ENCODE results near the gene WFIKKN2.
A peak's percentile ranks its signal among the peaks of the same experiment; 100 is the strongest.

The WFIKKN2 gene

DNA sequence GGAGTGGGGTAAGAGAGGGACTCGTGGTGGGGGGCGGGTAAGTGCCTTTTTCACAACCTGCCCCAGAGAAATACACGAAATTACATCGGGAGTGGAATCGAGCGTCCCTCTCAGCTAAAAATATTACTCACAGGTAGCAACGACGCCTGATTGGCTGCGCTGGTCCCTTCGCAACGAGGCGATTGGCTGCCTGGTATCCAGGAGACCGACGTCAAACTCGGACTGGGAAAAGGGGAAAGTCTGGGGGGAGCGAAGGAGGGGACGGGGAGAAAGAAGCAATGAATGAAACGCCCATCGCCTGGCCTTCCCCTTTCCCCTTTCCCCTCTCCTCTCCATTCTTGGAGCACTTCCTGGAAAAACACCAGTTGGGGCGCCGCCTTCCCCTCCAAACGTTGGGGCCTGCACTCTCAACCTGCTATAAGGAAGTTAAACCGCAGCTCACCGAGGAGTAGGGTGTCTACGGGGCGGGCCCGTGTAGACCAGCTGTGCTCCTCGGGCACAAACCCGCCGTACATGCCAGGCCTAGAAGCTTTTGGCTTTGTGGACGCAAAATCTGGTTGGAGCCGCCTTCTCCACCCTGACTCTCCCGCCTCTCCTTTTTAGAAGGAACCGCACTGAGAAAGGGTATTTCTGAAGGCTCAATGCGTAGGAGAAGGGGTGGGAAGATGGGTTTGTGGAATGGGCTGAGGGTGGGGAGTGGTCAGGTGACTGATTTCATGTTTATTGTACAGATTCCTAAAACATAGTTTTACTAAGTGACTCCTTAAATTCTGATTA is 32.2 kb downstream of the WFIKKN2 start:
- Histone ChIP-seq H3K27ac (peak overlapping the region; percentile 95), H3K9me3 (ENCODE audit: control insufficient read depth, low read length) (no peaks in the 10 kb centered on the region), H3K27me3 (ENCODE audit: control insufficient read depth, insufficient read depth, low read length) (no peaks in the 10 kb centered on the region), H3K4me3 (ENCODE audit: low read depth, low read length) (peak overlapping the region; percentile 96), H3K79me2 (peaks cover 22% of the 10 kb centered on the region), H3K9ac (peak overlapping the region; percentile 95), H3K4me1 (peaks cover 24% of the 10 kb centered on the region), H3K4me2 (ENCODE audit: low read length) (peak overlapping the region; percentile 99), H2AFZ (peak overlapping the region; percentile 63), H3K36me3 (ENCODE audit: control insufficient read depth, insufficient read depth, low read length) (no peaks in the 10 kb centered on the region)
- TF ChIP-seq, protein P1, sequence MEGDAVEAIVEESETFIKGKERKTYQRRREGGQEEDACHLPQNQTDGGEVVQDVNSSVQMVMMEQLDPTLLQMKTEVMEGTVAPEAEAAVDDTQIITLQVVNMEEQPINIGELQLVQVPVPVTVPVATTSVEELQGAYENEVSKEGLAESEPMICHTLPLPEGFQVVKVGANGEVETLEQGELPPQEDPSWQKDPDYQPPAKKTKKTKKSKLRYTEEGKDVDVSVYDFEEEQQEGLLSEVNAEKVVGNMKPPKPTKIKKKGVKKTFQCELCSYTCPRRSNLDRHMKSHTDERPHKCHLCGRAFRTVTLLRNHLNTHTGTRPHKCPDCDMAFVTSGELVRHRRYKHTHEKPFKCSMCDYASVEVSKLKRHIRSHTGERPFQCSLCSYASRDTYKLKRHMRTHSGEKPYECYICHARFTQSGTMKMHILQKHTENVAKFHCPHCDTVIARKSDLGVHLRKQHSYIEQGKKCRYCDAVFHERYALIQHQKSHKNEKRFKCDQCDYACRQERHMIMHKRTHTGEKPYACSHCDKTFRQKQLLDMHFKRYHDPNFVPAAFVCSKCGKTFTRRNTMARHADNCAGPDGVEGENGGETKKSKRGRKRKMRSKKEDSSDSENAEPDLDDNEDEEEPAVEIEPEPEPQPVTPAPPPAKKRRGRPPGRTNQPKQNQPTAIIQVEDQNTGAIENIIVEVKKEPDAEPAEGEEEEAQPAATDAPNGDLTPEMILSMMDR (IDR thresholded peaks at IDR 0.05): no peak

DNA sequence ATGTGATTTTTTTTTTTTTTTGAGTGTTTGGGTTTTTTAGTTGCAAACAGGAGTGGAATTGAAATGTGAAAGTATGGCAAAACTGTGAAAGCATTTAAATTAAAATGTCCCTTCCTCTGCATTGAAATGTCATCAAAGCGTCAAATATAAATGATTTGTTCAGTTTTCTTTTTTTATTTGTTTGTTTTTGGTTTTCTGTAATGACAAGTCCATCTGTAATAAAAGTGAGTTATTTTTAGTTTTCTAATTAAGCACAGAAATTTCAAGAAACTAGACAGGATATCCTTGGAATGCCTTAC is 32.7 kb downstream of the WFIKKN2 start:
- H3K4me2 ChIP-seq (ENCODE audit: low read length): peak overlapping the region; percentile 99
- peak overlapping the region; percentile 96 for H3K4me3 ChIP-seq (ENCODE audit: low read depth, low read length)
- no peaks in the 10 kb centered on the region for H3K36me3 ChIP-seq (ENCODE audit: control insufficient read depth, insufficient read depth, low read length)
- H3K27me3 ChIP-seq (ENCODE audit: control insufficient read depth, insufficient read depth, low read length): no peaks in the 10 kb centered on the region
- H3K4me1 ChIP-seq: peaks cover 26% of the 10 kb centered on the region
- H3K27ac ChIP-seq: peak overlapping the region; percentile 95
- H3K9ac ChIP-seq: peak overlapping the region; percentile 95
- no peaks in the 10 kb centered on the region for H3K9me3 ChIP-seq (ENCODE audit: control insufficient read depth, low read length)
- TF ChIP-seq, protein P1 (IDR thresholded peaks at IDR 0.05): no peak
- no peak overlapping the region for H2AFZ ChIP-seq
- peaks cover 18% of the 10 kb centered on the region for H3K79me2 ChIP-seq

DNA sequence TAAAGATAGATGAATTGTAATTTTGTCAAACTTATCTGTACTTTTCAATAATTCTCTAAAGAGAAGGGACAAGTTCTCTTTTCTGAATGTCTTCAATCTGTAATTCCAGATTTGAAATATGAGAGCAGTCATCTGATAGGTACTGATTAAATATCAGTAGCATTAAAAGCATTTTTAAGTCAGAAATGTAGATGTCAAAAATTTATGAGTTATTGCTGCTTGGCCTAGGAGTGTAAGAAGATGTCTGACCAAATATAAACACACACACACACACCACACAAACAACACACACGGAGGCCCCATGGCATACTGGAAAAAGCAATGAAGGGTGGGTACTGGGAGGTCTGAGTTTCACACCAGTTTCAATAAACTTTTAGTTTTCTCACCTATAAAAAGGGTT is 33.2 kb downstream of the WFIKKN2 start:
- Histone ChIP-seq H3K27ac (peak overlapping the region; percentile 95), H3K4me3 (ENCODE audit: low read depth, low read length) (peak overlapping the region; percentile 96), H3K9ac (peak overlapping the region; percentile 6), H3K36me3 (ENCODE audit: control insufficient read depth, insufficient read depth, low read length) (no peaks in the 10 kb centered on the region), H2AFZ (no peak overlapping the region), H3K9me3 (ENCODE audit: control insufficient read depth, low read length) (no peaks in the 10 kb centered on the region), H3K79me2 (peaks cover 13% of the 10 kb centered on the region), H3K27me3 (ENCODE audit: control insufficient read depth, insufficient read depth, low read length) (no peaks in the 10 kb centered on the region), H3K4me1 (peaks cover 30% of the 10 kb centered on the region), H3K4me2 (ENCODE audit: low read length) (peak overlapping the region; percentile 99)
- TF ChIP-seq, protein P1 (IDR thresholded peaks at IDR 0.05): no peak

DNA sequence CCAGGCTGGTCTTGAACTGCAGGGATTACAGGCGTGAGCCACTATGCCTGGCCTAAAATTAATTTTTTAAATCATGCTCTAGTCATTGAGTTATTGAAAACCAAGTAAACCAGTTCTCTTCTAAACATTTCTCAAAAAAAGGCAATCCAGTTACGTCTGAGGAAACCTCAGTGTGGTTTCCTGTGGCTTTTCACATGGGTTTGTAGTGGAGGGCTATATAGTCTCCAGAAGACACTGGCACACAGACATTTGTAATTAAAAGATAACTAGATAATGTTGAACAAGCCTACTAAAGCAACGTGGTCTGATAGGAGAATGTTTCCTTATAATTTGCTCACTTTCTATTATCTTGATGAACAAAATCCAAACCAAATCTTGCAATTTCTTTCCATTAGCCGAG is 36.0 kb downstream of the WFIKKN2 start:
- Histone ChIP-seq H2AFZ (peak overlapping the region; percentile 40), H3K27me3 (ENCODE audit: control insufficient read depth, insufficient read depth, low read length) (no peaks in the 10 kb centered on the region), H3K9ac (no peak overlapping the region), H3K4me3 (ENCODE audit: low read depth, low read length) (no peak overlapping the region), H3K36me3 (ENCODE audit: control insufficient read depth, insufficient read depth, low read length) (no peaks in the 10 kb centered on the region), H3K9me3 (ENCODE audit: control insufficient read depth, low read length) (no peaks in the 10 kb centered on the region), H3K27ac (peak overlapping the region; percentile 54), H3K4me2 (ENCODE audit: low read length) (peak overlapping the region; percentile 21), H3K4me1 (peaks cover 30% of the 10 kb centered on the region), H3K79me2 (no peaks in the 10 kb centered on the region)
- TF ChIP-seq, protein P1 (IDR thresholded peaks at IDR 0.05): no peak

DNA sequence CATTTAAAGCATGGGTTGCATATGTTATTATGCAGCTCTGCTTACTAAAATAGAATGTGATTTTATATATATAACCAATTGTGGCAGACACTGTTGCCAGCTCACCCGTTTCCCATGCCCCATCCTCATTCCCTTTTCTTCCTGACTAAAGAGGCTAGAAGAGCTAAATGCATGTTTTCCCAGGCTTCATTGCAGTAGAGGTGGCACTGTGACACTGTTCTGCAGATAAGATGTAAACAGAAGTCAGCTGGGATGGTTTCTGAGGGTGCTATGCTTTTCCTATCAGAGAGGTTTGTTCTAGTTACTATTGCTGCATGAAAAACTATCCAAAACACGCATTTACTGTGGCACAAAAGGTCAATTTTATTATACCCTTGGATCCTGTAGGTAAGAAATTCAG is 36.5 kb downstream of the WFIKKN2 start:
- Histone ChIP-seq H3K9ac (no peak overlapping the region), H3K4me2 (ENCODE audit: low read length) (no peak overlapping the region), H3K9me3 (ENCODE audit: control insufficient read depth, low read length) (no peaks in the 10 kb centered on the region), H3K36me3 (ENCODE audit: control insufficient read depth, insufficient read depth, low read length) (no peaks in the 10 kb centered on the region), H2AFZ (peak overlapping the region; percentile 40), H3K27ac (peak overlapping the region; percentile 54), H3K27me3 (ENCODE audit: control insufficient read depth, insufficient read depth, low read length) (no peaks in the 10 kb centered on the region), H3K79me2 (no peaks in the 10 kb centered on the region), H3K4me1 (peaks cover 30% of the 10 kb centered on the region), H3K4me3 (ENCODE audit: low read depth, low read length) (no peak overlapping the region)
- TF ChIP-seq, protein P1 (IDR thresholded peaks at IDR 0.05): no peak
